ENCODE measurements around the gene ZNF770. TPM values are rescaled to one million over a fixed set of nuclear protein-coding genes. Genes with fewer than 3 reads are reported as not detected.
"Not testable (repeated sequence)": the region's sequence is repeated elsewhere in the genome, so short reads cannot be mapped to it uniquely, and the experiment has no call there.

The ZNF770 gene
- total RNA-seq, 3 donors from 2014 or later = 22.7 to 38.8 (median 28.2) TPM

GRCh38 chr15:34976743-34977142, 11.3 kb downstream of the ZNF770 start:
- TF ChIP-seq POLR2A (IDR thresholded peaks at IDR 0.05) = no peak
- no peak for TF ChIP-seq CTCF (IDR thresholded peaks at IDR 0.05)
- no peak for TF ChIP-seq POLR2AphosphoS5 (IDR thresholded peaks at IDR 0.05)
- Histone ChIP-seq H3K27me3 (no peaks in the 10 kb centered on the region), H3K27ac (no peak overlapping the region), H3K36me3 (no peaks in the 10 kb centered on the region), H3K9me3 (no peaks in the 10 kb centered on the region), H3K4me3 (no peak overlapping the region), H3K4me1 (no peaks in the 10 kb centered on the region)
- no peak for DNase-seq (ENCODE audit: low spot score in 2 of 2)
- intact Hi-C loops (cut with DNase I; ENCODE audit: low total_unique reads) = no loop called here

- no peaks in the 10 kb centered on the region for H3K4me1 ChIP-seq
- TF ChIP-seq POLR2AphosphoS5 (IDR thresholded peaks at IDR 0.05) (no peak), CTCF (IDR thresholded peaks at IDR 0.05) (no peak), POLR2A (IDR thresholded peaks at IDR 0.05) (no peak)
- H3K27me3 ChIP-seq = no peaks in the 10 kb centered on the region
- no peak overlapping the region for H3K4me3 ChIP-seq
- H3K9me3 ChIP-seq = no peaks in the 10 kb centered on the region
- H3K36me3 ChIP-seq = no peaks in the 10 kb centered on the region
- no peak overlapping the region for H3K27ac ChIP-seq
- intact Hi-C loops (cut with DNase I; ENCODE audit: low total_unique reads) = no loop called here
- DNase-seq (ENCODE audit: low spot score in 2 of 2) = no peak
Measured at GRCh38 chr15:34976073-34976472, 12.0 kb downstream of the ZNF770 start.

- intact Hi-C loops (cut with DNase I; ENCODE audit: low total_unique reads) = no loop called here
- H3K27ac ChIP-seq = no peak overlapping the region
- H3K4me1 ChIP-seq = peaks cover 0 to 3% of the 10 kb centered on the region in 2 donors
Measured at GRCh38 chr15:34973512-34973911, 14.6 kb downstream of the ZNF770 start.

DNA sequence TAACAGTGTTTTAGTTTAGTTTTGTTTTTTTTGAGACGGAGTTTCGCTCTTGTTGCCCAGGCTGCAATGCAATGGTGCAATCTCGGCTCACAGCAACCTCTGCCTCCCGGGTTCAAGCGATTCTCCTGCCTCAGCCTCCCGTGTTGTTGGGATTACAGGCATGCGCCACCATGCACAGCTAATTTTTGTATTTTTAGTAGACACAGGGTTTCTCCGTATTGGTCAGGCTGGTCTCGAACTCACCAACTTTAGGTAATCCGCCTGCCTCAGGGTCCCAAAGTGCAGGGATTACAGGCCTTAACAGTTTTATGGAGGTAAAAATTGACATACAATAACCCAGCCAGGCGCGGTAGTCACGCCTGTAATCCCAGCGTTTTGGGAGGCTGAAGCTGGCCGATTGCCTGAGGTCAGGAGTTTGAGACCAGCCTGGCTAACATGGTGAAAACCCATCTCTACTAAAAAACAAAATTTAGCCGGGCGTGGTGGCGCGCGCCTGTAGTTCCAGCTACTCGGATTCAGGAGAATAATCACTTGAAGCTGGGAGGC, 17.9 kb downstream of the ZNF770 start:
- intact Hi-C loops (cut with DNase I; ENCODE audit: low total_unique reads); H3K4me1 ChIP-seq; DNase-seq (ENCODE audit: low spot score in 2 of 2); H3K27me3 ChIP-seq; H3K36me3 ChIP-seq; H3K9me3 ChIP-seq: not testable (repeated sequence)
- Histone ChIP-seq H3K4me3 (peak overlapping the region; percentile 79 to 98 (median 93)), H3K27ac (peak overlapping the region; percentile 83 to 90)

More at GRCh38 chr15:34973512-34973911, 14.6 kb downstream of the ZNF770 start:
- no peak overlapping the region for H3K4me3 ChIP-seq
- no peak for DNase-seq (ENCODE audit: low spot score in 2 of 2)
- no peaks in the 10 kb centered on the region for H3K36me3 ChIP-seq
- H3K9me3 ChIP-seq = no peaks in the 10 kb centered on the region
- TF ChIP-seq CTCF (IDR thresholded peaks at IDR 0.05) (no peak), POLR2A (IDR thresholded peaks at IDR 0.05) (no peak), POLR2AphosphoS5 (IDR thresholded peaks at IDR 0.05) (no peak)
- no peaks in the 10 kb centered on the region for H3K27me3 ChIP-seq

- Histone ChIP-seq H3K9me3 (no peaks in the 10 kb centered on the region), H3K27me3 (no peaks in the 10 kb centered on the region), H3K4me1 (peaks cover 3% of the 10 kb centered on the region in 2 donors), H3K4me3 (peak within 1 kb of the TSS; percentile 79 to 98 (median 93)), H3K36me3 (no peaks in the 10 kb centered on the region), H3K27ac (peak within 1 kb of the TSS; percentile 83 to 90)
- TF ChIP-seq POLR2AphosphoS5 (IDR thresholded peaks at IDR 0.05) (peak; percentile 62 to 91 (median 83)), POLR2A (IDR thresholded peaks at IDR 0.05) (peak; percentile 43), CTCF (IDR thresholded peaks at IDR 0.05) (peak; percentile 61 to 83 (median 78))
- DNase-seq (ENCODE audit: low spot score in 2 of 2) = peak; percentile 90 to 92
- intact Hi-C loops (cut with DNase I; ENCODE audit: low total_unique reads) = no loop called here
Measured at GRCh38 chr15:34969340-34970097, 18.6 kb downstream of the ZNF770 start, which contains the start of gene AQR. AQR (minus strand) TSS chr15:34969742; CDS start chr15:34969613, 129 bp downstream.
